ENCODE data around the gene CXCL6. TPM values are rescaled to one million over a fixed set of nuclear protein-coding genes. Genes with fewer than 3 reads are reported as not detected.

Gene CXCL6
- total RNA-seq, 1 experiment from 2014 or later, result 23.4 TPM

DNA sequence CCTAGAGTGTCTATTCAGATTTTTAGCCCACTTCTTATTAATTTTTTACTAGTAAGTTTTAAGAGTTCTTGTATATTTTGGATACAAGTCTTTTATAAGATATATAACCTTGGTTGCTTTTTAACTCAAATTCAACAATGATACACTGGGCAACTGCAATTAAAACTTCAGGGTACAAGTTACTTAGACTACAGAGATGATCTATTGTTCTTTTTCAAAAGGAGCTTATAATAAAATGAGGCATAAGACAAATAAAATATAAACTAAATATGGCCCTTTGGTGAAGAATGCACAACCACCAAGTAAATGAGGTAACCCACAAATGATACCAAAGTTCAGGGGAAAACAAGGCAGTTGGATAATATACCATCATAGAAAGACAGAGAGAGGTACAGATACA, 37.6 kb upstream of the CXCL6 start:
- H3F3A ChIP-seq (ENCODE audit: low read length, unreplicated experiment), result no peaks in the 10 kb centered on the region
- no TSS peak for BruUV-seq (replicated peaks)
- no peaks in the 10 kb centered on the region for H3K27me3 ChIP-seq (ENCODE audit: low read length)
- no peaks in the 10 kb centered on the region for H3K4me1 ChIP-seq (ENCODE audit: insufficient read depth, low read length)
- ATAC-seq, result no peak
- no peak for TF ChIP-seq EZH2 (IDR thresholded peaks at IDR 0.05; ENCODE audit: low read length, unreplicated experiment)
- TF ChIP-seq CTCF (conservative IDR thresholded peaks at IDR 0.05; ENCODE audit: low read depth, low read length), result no peak
- TF ChIP-seq EZH2phosphoT487 (IDR thresholded peaks at IDR 0.05; ENCODE audit: borderline replicate concordance, low read length), result no peak
- H3K9me2 ChIP-seq (replicated peaks; ENCODE audit: low read length), result no peaks in the 10 kb centered on the region
- no peaks in the 10 kb centered on the region for H3K79me2 ChIP-seq (ENCODE audit: low read length)
- no peak overlapping the region for H3K9ac ChIP-seq (ENCODE audit: low read length)
- no peak overlapping the region for H3K4me2 ChIP-seq (ENCODE audit: low read length)
- H3K27ac ChIP-seq (ENCODE audit: low read length), result no peak overlapping the region
- no peak overlapping the region for H2AFZ ChIP-seq (ENCODE audit: low read length)
- intact Hi-C loops (cut with micrococcal nuclease), result no loop called here
- ChIA-PET POLR2A (ENCODE audit: unreplicated experiment) (no interaction called here), CTCF (no interaction called here)
- H3K4me3 ChIP-seq (ENCODE audit: low read length), result no peak overlapping the region
- H4K20me1 ChIP-seq (ENCODE audit: low read length), result no peaks in the 10 kb centered on the region
- no peaks in the 10 kb centered on the region for H3K36me3 ChIP-seq (ENCODE audit: low read depth, low read length)
- DNase-seq, result no peak
- H3K9me3 ChIP-seq (ENCODE audit: low read length), result no peaks in the 10 kb centered on the region

DNA sequence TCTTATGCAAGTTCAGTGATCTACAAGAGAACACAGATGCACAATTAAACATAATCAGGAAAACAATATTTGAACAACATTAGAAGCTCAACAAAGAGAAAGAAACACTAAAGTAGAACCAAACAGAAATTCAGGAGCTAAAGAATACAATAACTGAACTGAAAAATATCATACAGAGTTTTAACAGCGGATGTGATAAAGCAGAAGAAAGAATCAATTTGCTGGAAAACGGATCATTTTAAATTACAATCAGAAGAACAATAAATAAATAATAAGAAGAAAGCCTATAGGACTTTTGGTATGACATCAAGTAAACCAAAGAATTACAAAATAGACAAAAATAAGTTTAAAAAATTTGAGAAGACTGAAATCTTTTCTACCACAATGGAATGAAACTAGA, 36.3 kb upstream of the CXCL6 start:
- no peaks in the 10 kb centered on the region for H3K27me3 ChIP-seq (ENCODE audit: low read length)
- no peak overlapping the region for H3K4me2 ChIP-seq (ENCODE audit: low read length)
- H3K79me2 ChIP-seq (ENCODE audit: low read length), result no peaks in the 10 kb centered on the region
- no peaks in the 10 kb centered on the region for H3K9me3 ChIP-seq (ENCODE audit: low read length)
- ATAC-seq, result no peak
- H3K4me1 ChIP-seq (ENCODE audit: insufficient read depth, low read length), result no peaks in the 10 kb centered on the region
- TF ChIP-seq EZH2phosphoT487 (IDR thresholded peaks at IDR 0.05; ENCODE audit: borderline replicate concordance, low read length), result no peak
- TF ChIP-seq EZH2 (IDR thresholded peaks at IDR 0.05; ENCODE audit: low read length, unreplicated experiment), result no peak
- TF ChIP-seq CTCF (conservative IDR thresholded peaks at IDR 0.05; ENCODE audit: low read depth, low read length), result no peak
- no peaks in the 10 kb centered on the region for H3F3A ChIP-seq (ENCODE audit: low read length, unreplicated experiment)
- intact Hi-C loops (cut with micrococcal nuclease), result no loop called here
- no peak overlapping the region for H3K4me3 ChIP-seq (ENCODE audit: low read length)
- H3K36me3 ChIP-seq (ENCODE audit: low read depth, low read length), result no peaks in the 10 kb centered on the region
- H3K9ac ChIP-seq (ENCODE audit: low read length), result no peak overlapping the region
- no peaks in the 10 kb centered on the region for H3K9me2 ChIP-seq (replicated peaks; ENCODE audit: low read length)
- H3K27ac ChIP-seq (ENCODE audit: low read length), result no peak overlapping the region
- no peak overlapping the region for H2AFZ ChIP-seq (ENCODE audit: low read length)
- no peak for DNase-seq
- POLR2A ChIA-PET (ENCODE audit: unreplicated experiment), result no interaction called here
- H4K20me1 ChIP-seq (ENCODE audit: low read length), result no peaks in the 10 kb centered on the region
- CTCF ChIA-PET, result no interaction called here
- BruUV-seq (replicated peaks), result no TSS peak

DNA sequence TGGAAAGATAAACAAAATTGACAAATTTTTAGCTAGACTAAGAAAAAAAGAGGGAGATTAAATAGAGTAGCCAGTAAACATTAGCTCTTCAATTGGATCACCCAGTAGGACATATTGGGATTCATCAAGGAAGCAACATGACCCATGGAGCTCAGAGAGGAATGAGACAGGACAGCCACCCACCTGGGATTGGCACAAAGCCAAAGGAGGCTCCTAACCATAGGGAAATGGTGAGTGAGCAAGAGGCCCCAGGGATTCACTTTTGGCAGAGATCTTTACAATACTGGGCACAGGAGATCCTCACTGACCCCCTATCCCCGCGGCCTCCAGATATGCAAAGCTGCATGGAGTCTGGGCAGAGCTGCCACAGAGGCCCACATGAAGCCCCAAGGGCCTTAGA, 34.8 kb upstream of the CXCL6 start:
- H2AFZ ChIP-seq (ENCODE audit: low read length), result no peak overlapping the region
- H3K27ac ChIP-seq (ENCODE audit: low read length), result no peak overlapping the region
- POLR2A ChIA-PET (ENCODE audit: unreplicated experiment), result no interaction called here
- no peaks in the 10 kb centered on the region for H3F3A ChIP-seq (ENCODE audit: low read length, unreplicated experiment)
- H3K27me3 ChIP-seq (ENCODE audit: low read length), result no peaks in the 10 kb centered on the region
- H3K9ac ChIP-seq (ENCODE audit: low read length), result no peak overlapping the region
- intact Hi-C loops (cut with micrococcal nuclease), result no loop called here
- peak; percentile 34 for DNase-seq
- no peak for ATAC-seq
- H3K9me3 ChIP-seq (ENCODE audit: low read length), result no peaks in the 10 kb centered on the region
- H3K36me3 ChIP-seq (ENCODE audit: low read depth, low read length), result no peaks in the 10 kb centered on the region
- no peaks in the 10 kb centered on the region for H3K4me1 ChIP-seq (ENCODE audit: insufficient read depth, low read length)
- no TSS peak for BruUV-seq (replicated peaks)
- H3K79me2 ChIP-seq (ENCODE audit: low read length), result no peaks in the 10 kb centered on the region
- no peaks in the 10 kb centered on the region for H4K20me1 ChIP-seq (ENCODE audit: low read length)
- CTCF ChIA-PET, result no interaction called here
- H3K4me2 ChIP-seq (ENCODE audit: low read length), result no peak overlapping the region
- H3K4me3 ChIP-seq (ENCODE audit: low read length), result no peak overlapping the region
- H3K9me2 ChIP-seq (replicated peaks; ENCODE audit: low read length), result no peaks in the 10 kb centered on the region
- TF ChIP-seq CTCF (conservative IDR thresholded peaks at IDR 0.05; ENCODE audit: low read depth, low read length) (no peak), EZH2 (IDR thresholded peaks at IDR 0.05; ENCODE audit: low read length, unreplicated experiment) (no peak), EZH2phosphoT487 (IDR thresholded peaks at IDR 0.05; ENCODE audit: borderline replicate concordance, low read length) (no peak)

Data from PC-3 (cell line).